UCSD-AML1 (cell line): ENCODE measurements around the gene MAPK12.

Experiments
- DNase-seq: peaks from one replicate; lab custom pipeline; 2025; ENCODE audit not compliant: unreplicated experiment; lab: John Stamatoyannopoulos, UW

The MAPK12 gene

GRCh38 chr22:50253046-50253915, 8.2 kb downstream of the MAPK12 start:
- no peak for DNase-seq

- DNase-seq, result peak; percentile 73
Measured at GRCh38 chr22:50252082-50253045, 9.1 kb downstream of the MAPK12 start.

DNA sequence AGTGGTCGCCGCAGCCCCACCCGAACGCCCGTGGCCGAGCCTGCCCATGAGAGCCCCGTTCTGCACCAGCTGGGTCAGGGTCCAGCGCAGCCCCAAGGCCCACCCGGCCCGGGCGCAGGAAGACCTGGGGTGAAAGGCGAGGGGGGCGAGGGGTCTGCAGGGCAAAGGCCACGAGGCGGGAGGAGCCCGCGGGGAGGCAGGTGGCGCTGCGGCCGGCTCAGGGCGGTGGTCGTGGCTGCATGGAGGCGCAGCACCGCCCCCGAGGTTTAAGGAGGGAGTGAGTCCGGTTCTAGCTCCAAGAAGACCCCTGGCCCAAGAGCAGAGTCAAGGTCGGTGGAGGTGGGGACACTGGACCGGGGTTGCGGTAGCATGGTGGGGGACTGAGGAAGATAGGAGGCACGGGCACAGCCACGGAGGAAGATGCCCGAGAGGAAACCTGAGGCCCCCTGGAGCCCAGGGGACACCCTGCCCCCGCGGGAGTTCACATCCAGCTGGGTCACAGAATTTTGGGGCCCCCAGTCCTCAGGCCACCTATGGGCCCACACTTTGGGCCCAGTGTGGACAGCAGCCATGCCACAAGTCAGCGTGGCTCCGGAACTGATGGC, 9.9 kb downstream of the MAPK12 start:
- no peak for DNase-seq

DNA sequence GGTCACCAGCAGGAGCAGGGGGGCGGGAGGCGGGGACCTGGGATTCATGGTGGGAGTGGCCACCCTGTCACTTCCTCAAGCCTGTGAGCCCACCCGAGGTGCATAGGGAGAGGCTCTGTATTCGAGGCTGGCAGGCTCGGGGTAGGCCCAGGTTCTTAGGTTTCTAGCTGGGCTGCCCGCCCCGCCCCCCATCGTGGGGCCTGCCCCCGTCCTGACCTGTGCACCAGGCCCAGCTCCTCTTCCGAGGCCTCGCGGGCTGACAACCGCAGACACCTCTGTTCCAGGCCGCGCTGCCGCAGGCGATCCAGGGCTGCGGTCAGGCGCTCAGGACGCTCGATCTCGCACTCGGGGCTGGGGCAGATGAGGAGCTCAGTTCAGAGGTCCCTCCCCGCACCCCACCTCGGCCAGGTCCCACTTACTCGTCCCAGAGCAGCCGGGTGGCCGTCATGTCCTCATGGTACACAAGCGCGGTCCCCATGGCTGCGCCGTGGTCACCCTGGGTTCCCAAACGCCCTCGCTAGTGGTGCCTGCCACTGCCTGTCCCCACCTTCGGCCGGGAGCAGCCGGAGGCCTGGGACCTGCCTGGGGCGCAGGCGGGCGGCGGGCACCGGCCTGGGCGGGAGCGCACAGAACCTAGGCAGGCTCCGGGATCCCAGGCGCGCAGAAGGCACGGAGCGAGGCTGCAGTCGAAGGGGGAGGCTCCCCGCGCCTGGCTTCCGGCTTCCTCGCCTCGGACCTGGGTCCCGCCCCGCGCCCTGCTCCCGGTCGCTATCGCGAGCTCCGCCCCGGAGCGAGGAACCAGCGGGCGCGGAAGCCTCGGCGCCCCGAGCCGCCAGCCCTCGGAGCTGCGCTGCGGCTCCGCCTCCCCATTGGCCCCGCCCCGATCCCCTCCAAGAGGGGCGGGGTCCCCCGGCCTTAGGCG, 10.7 kb downstream of the MAPK12 start, which contains the start of gene HDAC10:
Gene HDAC10 (minus strand): TSS at position 711 of the 922 bp plus-strand sequence. CDS start 233 bp downstream, at position 478.
- peak; percentile 88 for DNase-seq

DNA sequence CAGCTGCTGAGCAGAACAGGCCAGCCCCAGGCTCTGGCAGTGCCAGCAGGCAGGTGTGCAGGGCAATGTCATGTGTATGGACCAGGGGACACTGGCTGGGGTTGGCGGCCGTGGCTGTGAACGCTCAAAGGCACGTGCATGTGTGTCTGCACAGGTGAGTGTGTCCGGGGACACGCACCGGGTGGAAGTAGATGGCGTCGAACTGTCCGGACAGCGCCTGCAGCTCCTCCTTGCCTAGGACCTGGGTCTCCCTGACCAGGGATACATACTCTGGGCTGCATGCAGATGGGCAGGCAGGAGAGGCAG, 11.3 kb downstream of the MAPK12 start:
- DNase-seq, result no peak

DNA sequence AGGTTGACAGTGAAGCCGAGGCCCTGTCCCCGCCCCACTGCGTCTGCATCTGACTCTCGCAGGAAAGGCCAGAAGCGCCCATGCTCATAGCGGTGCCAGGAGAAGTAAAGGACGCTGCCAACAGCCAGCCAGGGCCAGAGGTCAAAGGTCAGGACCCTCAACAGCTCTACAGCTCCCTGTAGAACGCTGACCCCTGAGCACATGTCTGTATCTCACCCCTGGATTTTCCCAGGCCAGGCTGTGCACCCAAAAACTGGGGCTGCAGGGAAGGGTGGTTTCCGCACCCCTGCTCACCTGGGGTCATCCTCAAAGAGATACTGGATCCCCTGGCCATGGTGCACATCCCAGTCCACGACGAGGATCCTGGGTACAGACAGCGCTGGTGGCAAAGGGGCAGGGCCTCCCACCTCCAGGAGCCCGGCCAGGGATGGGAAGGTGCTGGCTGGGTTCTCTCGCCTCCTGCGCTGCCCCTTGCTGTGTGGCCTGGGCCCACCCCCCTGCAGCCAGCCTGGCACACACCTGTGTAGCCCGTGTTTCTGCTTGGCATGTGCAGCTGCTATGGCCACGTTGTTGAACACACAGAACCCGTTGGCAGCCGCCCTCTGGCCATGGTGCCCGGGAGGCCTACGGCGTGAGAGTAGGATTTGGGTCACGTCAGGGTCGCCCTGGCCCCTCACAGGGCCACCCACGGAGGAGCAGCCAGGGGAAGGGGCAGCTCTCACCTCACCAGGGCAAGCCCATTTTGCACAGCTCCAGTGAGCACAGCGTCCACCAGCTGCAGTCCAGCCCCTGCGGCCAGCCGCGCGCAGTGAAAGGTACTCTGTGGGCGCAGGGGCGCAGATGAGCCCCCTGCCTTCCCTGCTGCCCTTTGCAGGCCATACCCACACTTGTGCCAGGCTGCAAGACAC, 11.9 kb downstream of the MAPK12 start:
- no peak for DNase-seq

- DNase-seq, result no peak
Measured at GRCh38 chr22:50248196-50249081, 13.0 kb downstream of the MAPK12 start.

GRCh38 chr22:50247748-50248147, 13.7 kb downstream of the MAPK12 start:
- no peak for DNase-seq

GRCh38 chr22:50246242-50247175, 15.0 kb downstream of the MAPK12 start:
- no peak for DNase-seq

GRCh38 chr22:50245214-50246072, 16.0 kb downstream of the MAPK12 start:
- DNase-seq, result no peak

GRCh38 chr22:50244420-50245213, 16.9 kb downstream of the MAPK12 start, which contains the start of gene TUBGCP6:
TSS of gene TUBGCP6 (minus strand) at chr22:50245023. CDS start at chr22:50244459, 564 bp downstream.
- DNase-seq, result peak; percentile 94

DNA sequence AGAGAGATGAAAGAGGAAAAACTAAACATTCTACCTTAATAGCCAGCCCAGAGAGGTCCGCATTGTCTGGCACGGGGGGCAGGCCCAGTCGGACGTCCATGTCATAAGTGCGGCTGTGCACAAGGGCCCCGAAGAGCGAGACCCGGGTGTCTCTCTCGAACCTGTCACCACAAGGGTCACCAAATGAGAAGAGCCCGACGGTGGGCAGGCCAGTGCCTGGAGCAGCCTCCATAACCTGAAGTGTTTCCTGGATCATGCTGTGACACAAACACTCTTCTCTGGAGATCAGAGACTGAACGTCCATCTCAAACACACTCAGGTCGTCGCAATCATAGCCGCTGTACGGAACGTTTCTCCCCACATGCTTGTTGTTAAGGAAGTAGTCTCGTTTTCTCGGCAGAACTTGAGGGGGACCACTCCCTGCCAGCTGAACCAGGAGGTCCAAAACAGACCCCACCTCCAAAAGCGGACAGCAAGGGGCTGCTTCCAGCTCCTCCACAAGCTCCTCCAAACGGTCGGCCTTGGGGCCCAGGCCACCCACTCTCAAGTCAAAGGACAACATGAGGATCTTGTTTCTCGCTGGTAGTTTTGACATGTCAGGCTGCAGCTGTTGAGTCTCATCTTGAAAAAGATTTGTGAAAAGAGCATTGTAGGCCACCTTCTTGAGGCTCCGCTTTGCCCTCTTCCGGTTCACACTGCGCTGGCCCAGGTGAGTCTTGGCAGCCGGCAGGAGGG, 17.6 kb downstream of the MAPK12 start:
- no peak for DNase-seq

DNA sequence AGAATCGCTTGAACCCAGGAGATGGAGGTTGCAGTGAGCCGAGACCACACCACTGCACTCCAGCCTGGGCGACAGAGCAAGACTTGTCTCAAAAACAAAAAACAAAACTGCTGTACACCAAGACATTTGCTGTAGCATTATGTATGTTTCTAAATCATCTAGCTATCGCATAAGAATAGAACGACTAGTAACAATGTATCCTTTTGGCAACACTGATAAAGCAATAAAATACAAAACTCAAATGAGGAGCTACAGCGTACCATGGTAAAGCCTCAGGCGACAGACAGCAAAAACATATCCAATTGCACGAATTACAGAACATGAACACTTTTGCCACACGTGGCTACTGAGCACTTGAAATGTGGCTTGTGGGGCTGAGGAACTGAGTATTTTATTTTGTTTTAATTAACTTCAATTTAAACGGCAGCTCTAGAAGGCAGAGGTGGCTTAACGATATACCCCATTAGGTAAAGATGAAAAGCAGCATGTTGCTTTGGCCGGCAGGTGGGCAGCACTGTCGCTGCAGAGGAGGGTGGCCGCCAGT, 19.0 kb downstream of the MAPK12 start:
- no peak for DNase-seq

DNA sequence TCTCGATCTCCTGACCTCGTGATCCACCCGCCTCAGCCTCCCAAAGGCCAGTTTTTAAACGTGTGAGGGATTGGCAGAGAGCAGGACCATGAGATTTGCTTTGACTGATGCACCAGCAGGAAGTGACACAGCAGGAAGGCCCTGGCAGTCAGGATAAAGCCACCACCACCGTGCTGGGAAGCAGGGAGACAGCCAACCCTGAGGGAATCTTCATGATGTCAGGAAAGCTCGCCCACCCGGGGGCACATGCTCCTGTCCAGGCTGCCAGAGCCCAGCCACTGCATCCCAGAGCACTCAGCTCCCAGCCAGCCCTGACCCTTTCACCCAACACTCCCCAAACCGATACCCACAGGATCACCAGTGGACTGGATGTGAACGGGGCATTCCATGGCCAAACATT, 22.7 kb downstream of the MAPK12 start:
- peak; percentile 19 for DNase-seq
